ENCODE measurements around the gene MTCH2. TPM values are rescaled to one million over a fixed set of nuclear protein-coding genes. Genes with fewer than 3 reads are reported as not detected.

MTCH2 gene
- 10 to 100 TPM; 43.3 to 66.4 (median 44.7) TPM for total RNA-seq

DNA sequence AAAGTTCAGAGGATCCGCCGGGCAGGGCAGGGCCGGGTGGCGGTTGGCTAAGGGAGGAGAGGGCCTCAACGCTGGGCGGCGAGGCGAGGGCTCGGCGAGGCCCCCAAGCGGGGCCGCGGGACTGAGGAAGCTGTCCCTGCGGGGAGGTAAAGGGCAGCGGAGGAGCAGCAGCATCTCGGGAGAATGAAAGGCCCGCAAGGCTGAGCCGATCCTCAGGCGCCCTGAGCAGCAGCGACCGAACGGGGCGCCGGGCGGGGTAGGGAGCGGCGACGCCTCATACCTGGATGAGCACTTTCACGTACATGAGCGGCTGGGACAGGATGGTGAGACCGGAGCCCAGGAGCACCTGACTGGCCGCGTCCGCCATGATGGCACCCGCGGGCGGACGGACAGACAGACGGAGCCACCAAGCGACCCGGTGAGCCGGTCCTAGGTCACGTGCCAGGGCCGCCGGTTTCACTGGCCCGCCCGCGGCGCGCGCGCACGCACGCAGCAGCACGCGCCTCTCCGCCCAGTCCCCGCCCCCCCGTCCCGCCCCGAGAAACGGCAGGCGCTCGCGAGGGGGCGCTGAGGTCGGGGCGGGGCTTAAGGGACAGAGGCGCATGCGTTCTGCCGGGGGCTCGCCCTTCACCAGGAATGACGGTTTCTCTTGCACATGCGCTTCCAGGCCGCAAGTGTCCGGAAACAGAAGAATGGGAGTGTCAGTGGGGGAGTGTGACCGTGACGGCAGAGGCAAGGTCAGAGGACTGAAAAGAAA, at the start of gene MTCH2:
Gene MTCH2, minus strand, starts transcription at position 461 of the 757 bp plus-strand sequence. Its CDS starts 94 bp downstream, at position 367.
- TF ChIP-seq, protein P1, sequence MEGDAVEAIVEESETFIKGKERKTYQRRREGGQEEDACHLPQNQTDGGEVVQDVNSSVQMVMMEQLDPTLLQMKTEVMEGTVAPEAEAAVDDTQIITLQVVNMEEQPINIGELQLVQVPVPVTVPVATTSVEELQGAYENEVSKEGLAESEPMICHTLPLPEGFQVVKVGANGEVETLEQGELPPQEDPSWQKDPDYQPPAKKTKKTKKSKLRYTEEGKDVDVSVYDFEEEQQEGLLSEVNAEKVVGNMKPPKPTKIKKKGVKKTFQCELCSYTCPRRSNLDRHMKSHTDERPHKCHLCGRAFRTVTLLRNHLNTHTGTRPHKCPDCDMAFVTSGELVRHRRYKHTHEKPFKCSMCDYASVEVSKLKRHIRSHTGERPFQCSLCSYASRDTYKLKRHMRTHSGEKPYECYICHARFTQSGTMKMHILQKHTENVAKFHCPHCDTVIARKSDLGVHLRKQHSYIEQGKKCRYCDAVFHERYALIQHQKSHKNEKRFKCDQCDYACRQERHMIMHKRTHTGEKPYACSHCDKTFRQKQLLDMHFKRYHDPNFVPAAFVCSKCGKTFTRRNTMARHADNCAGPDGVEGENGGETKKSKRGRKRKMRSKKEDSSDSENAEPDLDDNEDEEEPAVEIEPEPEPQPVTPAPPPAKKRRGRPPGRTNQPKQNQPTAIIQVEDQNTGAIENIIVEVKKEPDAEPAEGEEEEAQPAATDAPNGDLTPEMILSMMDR (IDR thresholded peaks at IDR 0.05; ENCODE audit: low read depth): no peak

DNA sequence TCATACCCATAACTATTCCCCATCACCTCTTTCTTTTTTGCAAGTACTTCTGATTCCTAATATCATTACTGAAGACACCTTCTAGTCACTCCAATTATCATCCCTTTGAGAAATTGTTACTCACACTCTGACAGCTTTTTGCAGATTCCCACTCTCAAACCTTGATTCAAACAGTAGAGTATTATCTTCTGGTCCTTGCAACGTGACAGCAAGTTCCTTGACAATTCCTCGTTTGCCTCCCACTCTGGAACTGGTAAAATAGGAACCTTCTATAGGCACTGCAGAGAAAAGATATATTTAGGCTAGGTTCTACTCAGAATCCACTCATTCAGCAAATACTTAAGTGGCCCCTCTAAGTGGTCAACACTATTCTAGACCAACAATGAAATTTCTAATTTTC, 49.6 kb upstream of the MTCH2 start:
- TF ChIP-seq, protein P1 (IDR thresholded peaks at IDR 0.05; ENCODE audit: low read depth): no peak

DNA sequence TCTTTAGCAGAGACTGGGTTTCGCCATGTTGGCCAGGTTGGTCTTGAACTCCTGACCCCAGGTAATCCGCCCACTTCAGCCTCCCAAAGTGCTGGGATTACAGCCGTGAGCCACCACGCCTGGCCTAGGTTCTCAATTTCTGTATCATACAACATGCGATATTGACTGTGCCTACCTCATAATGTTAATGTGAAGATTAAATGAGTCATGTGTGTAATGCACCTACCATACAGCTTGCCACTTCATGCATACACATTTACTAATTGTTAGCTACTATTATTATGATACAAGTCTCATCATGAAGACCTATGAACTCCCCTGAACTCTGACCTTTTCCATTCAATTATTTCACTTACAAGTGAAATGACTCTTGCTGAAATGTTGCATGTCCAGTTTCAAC, 47.1 kb upstream of the MTCH2 start:
- TF ChIP-seq, protein P1 (IDR thresholded peaks at IDR 0.05; ENCODE audit: low read depth): no peak

DNA sequence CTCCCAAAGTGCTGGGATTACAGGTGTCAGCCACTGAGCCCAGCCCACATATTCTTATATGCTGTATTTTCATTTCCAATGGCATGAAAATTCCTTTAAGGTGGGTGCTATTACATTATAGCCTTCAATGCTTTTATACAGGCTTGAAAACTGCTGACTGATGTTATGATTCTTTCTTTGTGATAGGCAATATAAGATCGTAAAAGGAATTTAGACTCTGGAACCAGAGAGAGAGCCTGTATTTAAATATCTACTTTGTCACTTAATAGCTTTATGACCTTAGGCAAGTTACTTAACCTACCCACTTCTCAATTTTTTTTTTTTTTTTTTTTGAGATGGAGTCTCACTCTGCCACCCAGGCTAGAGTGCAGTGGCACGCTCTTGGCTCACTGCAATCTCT, 46.6 kb upstream of the MTCH2 start:
- TF ChIP-seq, protein P1 (IDR thresholded peaks at IDR 0.05; ENCODE audit: low read depth): no peak

DNA sequence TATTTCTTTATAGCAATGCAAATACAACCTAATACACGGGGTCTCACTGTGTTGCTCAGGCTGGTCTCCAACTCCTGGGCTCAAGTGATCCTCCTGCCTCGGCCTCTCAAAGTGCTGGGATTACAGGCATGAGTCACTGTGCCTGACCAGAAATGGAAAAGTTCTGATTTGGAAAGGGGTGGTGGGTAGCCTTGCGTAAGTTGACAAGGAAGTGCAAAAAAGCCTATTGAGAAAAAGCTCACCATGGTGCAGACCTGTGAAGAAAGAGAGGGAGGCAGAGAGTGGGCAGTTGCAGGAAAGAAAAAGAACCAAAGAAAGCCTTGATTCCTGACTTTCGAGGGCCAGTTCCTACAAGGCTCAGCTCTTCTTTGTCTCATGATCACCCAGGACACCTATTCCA, 45.8 kb upstream of the MTCH2 start:
- TF ChIP-seq, protein P1 (IDR thresholded peaks at IDR 0.05; ENCODE audit: low read depth): no peak

DNA sequence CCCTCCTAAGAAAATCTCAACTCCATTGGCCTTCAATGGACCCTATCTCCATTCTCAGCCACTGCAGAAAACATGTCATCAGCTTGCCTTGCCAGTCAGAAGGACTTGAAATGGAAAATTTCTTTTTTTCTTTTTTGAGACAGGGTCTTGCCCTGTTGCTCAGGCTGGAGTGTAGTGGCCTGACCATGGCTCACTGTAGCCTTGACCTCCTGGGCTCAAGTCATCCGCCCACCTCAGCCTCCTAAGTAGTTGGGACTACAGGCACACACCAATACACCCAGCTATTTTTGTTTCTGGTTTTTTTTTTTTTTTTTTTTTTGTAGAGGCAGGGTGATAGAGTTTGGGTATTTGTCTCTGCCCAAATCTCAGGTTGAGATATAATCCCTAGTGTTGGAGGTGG, 43.8 kb upstream of the MTCH2 start:
- TF ChIP-seq, protein P1 (IDR thresholded peaks at IDR 0.05; ENCODE audit: low read depth): no peak

DNA sequence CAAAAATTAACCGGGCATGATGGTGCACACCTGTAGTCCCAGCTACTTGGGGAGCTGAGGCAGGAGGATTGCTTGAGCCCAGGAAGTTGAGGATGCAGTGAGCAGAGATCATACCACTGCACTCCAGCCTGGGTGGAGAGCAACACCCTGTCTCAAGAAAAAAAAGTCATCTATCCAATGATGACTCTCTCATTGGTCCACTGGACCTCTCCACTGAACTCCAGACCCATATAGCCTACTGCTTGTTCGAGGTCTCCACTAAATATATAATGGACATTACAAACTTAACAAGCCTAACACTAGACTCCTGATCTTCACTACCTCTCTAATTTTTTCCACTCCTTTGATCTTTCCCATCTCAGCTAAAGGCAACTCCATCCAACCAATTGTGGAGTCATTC, 33.5 kb upstream of the MTCH2 start:
- TF ChIP-seq, protein P1 (IDR thresholded peaks at IDR 0.05; ENCODE audit: low read depth): no peak

Measured in subcutaneous adipose tissue (tissue), 4 donors.